ENCODE results near the gene BCL3. TPM values are rescaled to one million over a fixed set of nuclear protein-coding genes. Genes with fewer than 3 reads are reported as not detected.

Gene BCL3
- total RNA-seq, 1 donor: 8.6 TPM

- DNase-seq (ENCODE audit: low read depth): peak; percentile 57
- TF ChIP-seq CTCF (IDR thresholded peaks at IDR 0.05; ENCODE audit: insufficient read depth, low read depth, low read length): no peak
- H3K4me3 ChIP-seq (ENCODE audit: low read depth, low read length): peak overlapping the region; percentile 37
Measured at GRCh38 chr19:44757735-44758505, 9.4 kb downstream of the BCL3 start.

- H3K4me3 ChIP-seq (ENCODE audit: low read depth, low read length): no peak overlapping the region
- no peak for TF ChIP-seq CTCF (IDR thresholded peaks at IDR 0.05; ENCODE audit: insufficient read depth, low read depth, low read length)
- DNase-seq (ENCODE audit: low read depth): no peak
Measured at GRCh38 chr19:44758596-44758995, 10.1 kb downstream of the BCL3 start.

- no peak overlapping the region for H3K4me3 ChIP-seq (ENCODE audit: low read depth, low read length)
- TF ChIP-seq CTCF (IDR thresholded peaks at IDR 0.05; ENCODE audit: insufficient read depth, low read depth, low read length): no peak
- DNase-seq (ENCODE audit: low read depth): no peak
Measured at GRCh38 chr19:44759083-44759804, 10.7 kb downstream of the BCL3 start.

- TF ChIP-seq CTCF (IDR thresholded peaks at IDR 0.05; ENCODE audit: insufficient read depth, low read depth, low read length): no peak
- DNase-seq (ENCODE audit: low read depth): no peak
- no peak overlapping the region for H3K4me3 ChIP-seq (ENCODE audit: low read depth, low read length)
Measured at GRCh38 chr19:44762038-44762437, 13.5 kb downstream of the BCL3 start.

- no peak overlapping the region for H3K4me3 ChIP-seq (ENCODE audit: low read depth, low read length)
- TF ChIP-seq CTCF (IDR thresholded peaks at IDR 0.05; ENCODE audit: insufficient read depth, low read depth, low read length): no peak
- DNase-seq (ENCODE audit: low read depth): peak; percentile 53
Measured at GRCh38 chr19:44765033-44765948, 16.8 kb downstream of the BCL3 start.

- DNase-seq (ENCODE audit: low read depth): no peak
- TF ChIP-seq CTCF (IDR thresholded peaks at IDR 0.05; ENCODE audit: insufficient read depth, low read depth, low read length): no peak
- no peak overlapping the region for H3K4me3 ChIP-seq (ENCODE audit: low read depth, low read length)
Measured at GRCh38 chr19:44765949-44766335, 17.4 kb downstream of the BCL3 start.
